ENCODE measurements around the gene WDPCP.

DNA sequence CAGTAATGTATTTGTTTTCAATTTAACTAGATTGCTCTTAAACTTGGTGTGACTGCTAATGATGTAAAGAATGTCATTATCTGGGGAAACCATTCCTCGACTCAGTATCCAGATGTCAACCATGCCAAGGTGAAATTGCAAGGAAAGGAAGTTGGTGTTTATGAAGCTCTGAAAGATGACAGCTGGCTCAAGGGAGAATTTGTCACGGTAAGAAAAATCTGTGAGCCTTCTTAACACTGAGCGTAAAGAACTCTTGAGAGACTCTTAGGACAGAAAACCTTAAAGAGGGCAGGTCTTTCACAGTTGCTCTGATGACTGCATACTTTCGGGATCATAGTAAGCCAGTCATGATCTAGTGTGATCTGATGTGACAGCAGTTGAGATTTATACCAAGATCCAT, 16.4 kb upstream of the WDPCP start:
- TF ChIP-seq TCF7L2 (IDR thresholded peaks at IDR 0.05; ENCODE audit: low read depth, low read length), result no peak
- TF ChIP-seq, protein P1, sequence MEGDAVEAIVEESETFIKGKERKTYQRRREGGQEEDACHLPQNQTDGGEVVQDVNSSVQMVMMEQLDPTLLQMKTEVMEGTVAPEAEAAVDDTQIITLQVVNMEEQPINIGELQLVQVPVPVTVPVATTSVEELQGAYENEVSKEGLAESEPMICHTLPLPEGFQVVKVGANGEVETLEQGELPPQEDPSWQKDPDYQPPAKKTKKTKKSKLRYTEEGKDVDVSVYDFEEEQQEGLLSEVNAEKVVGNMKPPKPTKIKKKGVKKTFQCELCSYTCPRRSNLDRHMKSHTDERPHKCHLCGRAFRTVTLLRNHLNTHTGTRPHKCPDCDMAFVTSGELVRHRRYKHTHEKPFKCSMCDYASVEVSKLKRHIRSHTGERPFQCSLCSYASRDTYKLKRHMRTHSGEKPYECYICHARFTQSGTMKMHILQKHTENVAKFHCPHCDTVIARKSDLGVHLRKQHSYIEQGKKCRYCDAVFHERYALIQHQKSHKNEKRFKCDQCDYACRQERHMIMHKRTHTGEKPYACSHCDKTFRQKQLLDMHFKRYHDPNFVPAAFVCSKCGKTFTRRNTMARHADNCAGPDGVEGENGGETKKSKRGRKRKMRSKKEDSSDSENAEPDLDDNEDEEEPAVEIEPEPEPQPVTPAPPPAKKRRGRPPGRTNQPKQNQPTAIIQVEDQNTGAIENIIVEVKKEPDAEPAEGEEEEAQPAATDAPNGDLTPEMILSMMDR (IDR thresholded peaks at IDR 0.05), result no peak
